ENCODE measurements around the gene CAPG.

DNA sequence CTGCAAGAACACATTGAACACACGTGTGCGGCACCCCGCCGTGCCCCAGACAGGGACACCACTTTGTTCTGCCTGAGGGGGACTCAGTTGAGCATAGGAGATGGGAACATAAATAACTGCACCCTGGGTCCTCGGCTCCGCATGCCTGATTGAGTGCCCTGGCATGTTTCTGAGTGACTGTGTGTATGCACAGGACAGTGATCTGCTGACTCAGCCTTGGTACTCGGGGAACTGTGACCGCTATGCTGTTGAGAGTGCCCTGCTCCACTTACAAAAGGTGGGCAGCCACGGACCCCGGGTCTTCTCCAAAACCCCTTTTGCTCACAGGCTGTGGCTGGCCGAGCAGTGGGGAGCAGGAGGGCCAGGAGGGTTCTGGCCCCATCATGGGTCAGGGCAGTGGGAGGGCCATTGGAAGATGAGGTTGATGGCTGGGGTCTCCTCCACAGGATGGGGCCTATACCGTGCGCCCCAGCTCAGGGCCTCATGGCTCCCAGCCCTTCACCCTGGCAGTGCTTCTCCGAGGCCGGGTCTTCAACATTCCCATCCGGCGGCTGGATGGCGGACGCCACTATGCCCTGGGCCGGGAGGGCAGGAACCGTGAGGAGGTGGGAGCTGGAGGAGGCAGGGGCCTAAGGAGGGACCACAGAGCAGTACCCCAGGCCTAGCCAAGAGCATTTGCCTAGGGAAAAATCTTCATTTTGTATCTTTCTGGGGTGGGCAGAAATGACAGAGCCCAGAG, 25.2 kb upstream of the CAPG start:
- TF ChIP-seq, protein P1, sequence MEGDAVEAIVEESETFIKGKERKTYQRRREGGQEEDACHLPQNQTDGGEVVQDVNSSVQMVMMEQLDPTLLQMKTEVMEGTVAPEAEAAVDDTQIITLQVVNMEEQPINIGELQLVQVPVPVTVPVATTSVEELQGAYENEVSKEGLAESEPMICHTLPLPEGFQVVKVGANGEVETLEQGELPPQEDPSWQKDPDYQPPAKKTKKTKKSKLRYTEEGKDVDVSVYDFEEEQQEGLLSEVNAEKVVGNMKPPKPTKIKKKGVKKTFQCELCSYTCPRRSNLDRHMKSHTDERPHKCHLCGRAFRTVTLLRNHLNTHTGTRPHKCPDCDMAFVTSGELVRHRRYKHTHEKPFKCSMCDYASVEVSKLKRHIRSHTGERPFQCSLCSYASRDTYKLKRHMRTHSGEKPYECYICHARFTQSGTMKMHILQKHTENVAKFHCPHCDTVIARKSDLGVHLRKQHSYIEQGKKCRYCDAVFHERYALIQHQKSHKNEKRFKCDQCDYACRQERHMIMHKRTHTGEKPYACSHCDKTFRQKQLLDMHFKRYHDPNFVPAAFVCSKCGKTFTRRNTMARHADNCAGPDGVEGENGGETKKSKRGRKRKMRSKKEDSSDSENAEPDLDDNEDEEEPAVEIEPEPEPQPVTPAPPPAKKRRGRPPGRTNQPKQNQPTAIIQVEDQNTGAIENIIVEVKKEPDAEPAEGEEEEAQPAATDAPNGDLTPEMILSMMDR (IDR thresholded peaks at IDR 0.05) = no peak
- TF ChIP-seq POLR2A (IDR thresholded peaks at IDR 0.05) (no peak), POLR2AphosphoS5 (IDR thresholded peaks at IDR 0.05) (no peak)
